GM18873 (cell line): ENCODE measurements around the gene CTAGE9.
"Not testable (repeated sequence)": the region's sequence is repeated elsewhere in the genome, so short reads cannot be mapped to it uniquely, and the experiment has no call there.

ENCODE experiments used
- ATAC-seq: cut with Tn5 transposase; IDR thresholded peaks from one replicate; pipeline ENCODE4 v1.9.1; 2021; ENCODE audit warnings: mild to moderate bottlenecking, moderate library complexity, moderate number of reproducible peaks; ENCODE audit not compliant: unreplicated experiment, low FRiP score

Gene CTAGE9

DNA sequence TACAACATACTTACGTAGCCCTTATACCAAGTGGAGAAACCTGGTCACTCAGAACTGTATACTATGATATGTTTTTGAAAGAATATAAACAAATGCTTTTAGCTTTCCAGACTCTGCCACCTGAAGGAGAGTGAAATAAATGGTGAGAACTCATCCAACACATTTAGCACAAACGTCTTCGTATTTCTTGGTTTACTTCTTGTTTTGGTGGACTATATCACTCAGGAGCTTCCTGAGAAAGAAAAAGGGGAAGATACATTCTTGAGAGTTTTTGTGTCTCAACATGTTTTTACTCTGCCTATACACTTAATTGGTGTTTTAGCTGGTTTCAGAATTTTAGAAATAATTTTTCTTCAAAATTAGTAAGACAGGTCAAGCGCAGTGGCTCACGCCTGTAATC is 19.4 kb upstream of the CTAGE9 start:
- ATAC-seq = no peak

DNA sequence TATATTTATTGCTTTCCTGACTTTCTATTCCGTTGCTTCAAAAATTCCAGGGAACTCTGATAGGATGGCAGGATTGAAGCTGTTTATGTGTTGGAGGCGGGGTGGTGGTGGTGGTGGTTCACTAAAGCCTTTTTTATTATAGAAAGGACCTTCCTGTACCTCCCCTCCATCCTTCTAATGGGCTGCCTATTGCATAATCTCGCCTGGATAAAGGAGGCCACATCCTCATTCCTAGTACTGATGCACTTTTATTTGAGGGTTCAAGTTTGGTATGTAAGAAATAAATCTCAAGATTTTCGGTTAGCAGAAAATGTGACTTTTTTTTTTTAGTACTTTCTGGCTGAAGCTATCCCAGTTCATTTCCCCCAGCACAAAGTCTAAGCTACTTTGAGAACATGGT is 18.7 kb upstream of the CTAGE9 start:
- no peak for ATAC-seq

- ATAC-seq = no peak
These were observed 17.6 kb upstream of the CTAGE9 start for GRCh38 chr6:131728296-131728939.

DNA sequence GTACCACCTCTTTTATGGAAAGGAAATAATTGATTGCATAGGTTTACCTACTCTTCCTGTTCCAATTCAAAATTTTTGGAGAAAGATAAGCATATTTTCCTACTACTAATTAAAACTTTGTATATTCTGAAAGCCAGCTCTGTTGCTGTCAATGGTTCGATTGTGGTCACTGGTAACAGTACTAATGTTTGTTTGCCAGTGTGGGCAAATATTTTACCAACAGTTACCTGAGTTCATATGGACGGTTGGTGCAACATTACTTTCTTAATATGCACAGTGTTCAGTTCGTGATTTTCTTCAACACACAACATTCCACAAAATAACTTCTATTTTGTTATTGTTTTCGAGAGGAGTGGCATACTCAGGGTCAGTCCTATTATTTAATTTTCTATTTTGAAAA is 17.1 kb upstream of the CTAGE9 start:
- no peak for ATAC-seq

DNA sequence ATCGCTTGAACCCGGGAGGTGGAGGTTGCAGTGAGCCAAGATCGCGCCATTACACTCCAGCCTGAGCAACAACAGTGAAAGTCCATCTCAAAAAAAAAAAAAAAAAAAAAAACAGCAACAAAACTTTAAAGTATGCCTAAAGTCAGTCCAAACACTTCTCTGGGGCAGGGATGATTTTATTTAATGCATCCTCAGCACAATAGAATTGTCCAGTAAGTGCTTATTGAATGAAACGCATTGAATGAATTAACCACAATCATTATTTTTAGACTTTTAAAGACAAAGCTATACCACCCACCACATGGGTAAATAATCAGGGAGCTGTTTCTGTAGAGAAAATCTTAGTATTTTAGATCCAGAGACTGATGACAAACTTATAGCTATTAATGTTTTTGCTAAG is 16.6 kb upstream of the CTAGE9 start:
- ATAC-seq = no peak

DNA sequence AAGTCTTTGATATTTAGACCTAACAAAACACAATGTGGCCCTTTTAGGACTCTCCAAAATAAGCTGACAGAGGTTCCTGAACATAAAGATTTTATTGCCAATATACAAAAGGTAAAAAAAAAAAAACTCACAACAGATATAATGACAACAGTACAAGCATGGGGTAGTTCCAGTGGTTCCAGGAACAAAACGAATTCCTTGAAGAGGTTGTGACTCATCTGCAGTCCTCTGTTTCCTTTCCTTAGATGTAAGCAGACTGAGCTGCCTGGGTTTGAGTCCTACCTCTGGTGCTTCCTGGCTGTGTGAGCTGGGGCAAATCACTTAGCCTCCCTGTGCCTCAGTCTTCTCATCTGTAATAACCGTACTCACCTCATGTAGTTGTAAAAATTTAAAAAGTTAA is 13.3 kb upstream of the CTAGE9 start:
- ATAC-seq = no peak

DNA sequence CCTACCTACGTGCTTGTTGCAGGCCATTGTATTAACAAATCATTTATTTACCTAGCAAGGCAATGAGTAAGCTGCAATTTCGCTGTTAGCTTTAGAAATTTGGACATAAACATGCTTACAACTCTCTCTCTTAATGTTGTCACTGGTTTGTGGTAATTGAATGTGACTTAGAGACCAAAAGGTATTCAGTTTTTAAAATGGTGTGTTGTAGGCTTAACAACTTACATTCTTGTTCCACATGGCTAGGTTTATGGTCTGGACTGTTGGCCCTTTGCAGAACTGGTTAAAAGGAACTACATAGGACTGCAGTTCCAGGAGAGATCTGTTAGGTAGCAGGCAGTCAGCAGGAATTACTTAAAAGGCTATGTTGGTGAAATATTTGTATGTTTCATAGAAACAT is 10.3 kb upstream of the CTAGE9 start:
- no peak for ATAC-seq

DNA sequence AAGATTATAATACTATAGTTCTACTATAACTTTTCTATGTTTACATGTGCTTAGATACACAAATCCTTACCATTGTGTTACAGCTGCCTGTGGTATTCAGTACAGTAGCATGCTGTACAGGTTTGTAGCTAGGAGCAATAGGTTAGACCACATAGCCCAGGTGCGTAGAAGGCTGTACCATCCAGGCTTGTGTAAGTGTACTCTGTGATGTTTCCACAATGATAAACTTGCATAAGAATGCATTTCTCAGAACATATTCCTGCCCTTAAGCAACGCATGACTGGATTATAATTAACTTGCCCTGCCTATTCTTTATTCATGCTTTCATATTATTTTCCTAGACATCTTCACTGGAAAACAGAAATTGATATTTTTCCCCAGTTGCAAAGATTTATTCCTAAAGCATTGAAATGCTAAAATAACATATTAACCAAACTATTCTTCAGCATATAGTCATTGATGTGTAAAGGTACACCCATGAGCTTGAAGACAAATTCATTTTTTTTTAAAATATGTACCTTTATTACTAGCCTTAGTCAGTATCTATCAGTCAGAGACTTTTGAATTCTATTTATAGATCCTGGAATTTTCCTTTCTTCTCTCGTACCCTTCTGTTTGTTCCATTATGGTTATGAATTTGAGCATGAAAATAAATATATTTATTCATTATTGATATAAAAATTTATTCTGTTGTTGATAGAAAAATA is 7.2 kb upstream of the CTAGE9 start:
- no peak for ATAC-seq

GRCh38 chr6:131715567-131715966 is 4.8 kb upstream of the CTAGE9 start:
- ATAC-seq = not testable (repeated sequence)

- ATAC-seq = not testable (repeated sequence)
These were observed 6.9 kb downstream of the CTAGE9 start for GRCh38 chr6:131703905-131704304.

DNA sequence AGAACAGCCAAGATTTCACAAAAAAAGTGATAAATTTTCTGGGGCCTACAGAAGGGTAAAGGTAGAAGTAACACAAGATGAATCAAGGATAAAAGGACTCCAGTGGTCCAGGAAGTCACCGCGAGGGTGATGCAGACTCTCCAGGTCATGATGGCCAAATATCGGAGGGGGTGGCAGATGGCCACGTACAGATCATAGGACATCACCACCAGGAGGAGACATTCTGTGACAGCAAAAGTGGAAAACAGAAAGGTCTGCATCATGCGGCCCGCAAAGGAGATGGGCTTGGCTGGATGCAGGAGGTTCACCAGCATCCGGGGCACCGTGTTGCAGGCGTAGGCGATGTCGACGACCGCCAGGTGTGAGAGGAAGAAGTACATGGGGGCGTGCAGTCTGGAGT is 10.0 kb downstream of the CTAGE9 start:
- ATAC-seq = not testable (repeated sequence)

DNA sequence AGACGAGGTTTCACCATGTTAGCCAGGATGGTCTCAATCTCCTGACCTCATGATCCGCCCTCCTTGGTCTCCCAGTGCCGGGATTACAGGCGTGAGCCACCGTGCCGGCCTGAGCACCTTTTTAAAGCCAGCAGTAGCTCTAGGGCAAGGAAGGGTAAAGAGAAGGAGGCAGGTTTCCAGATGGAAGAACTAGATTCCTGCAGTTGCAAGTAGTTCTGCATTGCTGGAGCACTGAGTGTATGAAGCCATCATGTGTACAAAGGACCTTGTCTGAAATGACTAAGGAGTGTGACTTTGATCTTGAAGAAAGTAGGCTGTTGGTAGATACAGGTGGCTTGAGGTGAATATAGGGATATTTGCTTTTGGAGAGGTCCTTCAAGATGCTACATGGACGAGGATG is 13.9 kb downstream of the CTAGE9 start:
- ATAC-seq = no peak

- peak; percentile 80 for ATAC-seq
These were observed 15.9 kb downstream of the CTAGE9 start for GRCh38 chr6:131694832-131695426.

GRCh38 chr6:131693384-131693783 is 17.4 kb downstream of the CTAGE9 start:
- ATAC-seq = no peak

DNA sequence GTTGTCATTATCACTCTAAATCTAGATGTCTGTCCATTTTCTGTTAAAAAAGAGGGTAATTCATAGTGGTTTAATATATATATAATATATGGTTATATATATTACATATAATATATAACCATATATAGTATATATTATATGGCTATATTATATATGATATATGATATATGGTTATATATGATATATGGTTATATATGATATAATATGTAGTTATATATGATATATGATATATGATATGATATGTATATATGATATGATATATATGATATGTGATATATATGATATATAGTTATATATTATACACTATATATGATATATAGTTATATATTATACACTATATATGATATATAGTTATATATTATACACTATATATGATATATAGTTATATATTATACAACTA is 18.2 kb downstream of the CTAGE9 start:
- no peak for ATAC-seq

GRCh38 chr6:131692031-131692430 is 18.8 kb downstream of the CTAGE9 start:
- no peak for ATAC-seq

- ATAC-seq = peak; percentile 70
These were observed 22.5 kb downstream of the CTAGE9 start for GRCh38 chr6:131688286-131688685.

GRCh38 chr6:131687022-131687421 is 23.8 kb downstream of the CTAGE9 start:
- ATAC-seq = no peak

DNA sequence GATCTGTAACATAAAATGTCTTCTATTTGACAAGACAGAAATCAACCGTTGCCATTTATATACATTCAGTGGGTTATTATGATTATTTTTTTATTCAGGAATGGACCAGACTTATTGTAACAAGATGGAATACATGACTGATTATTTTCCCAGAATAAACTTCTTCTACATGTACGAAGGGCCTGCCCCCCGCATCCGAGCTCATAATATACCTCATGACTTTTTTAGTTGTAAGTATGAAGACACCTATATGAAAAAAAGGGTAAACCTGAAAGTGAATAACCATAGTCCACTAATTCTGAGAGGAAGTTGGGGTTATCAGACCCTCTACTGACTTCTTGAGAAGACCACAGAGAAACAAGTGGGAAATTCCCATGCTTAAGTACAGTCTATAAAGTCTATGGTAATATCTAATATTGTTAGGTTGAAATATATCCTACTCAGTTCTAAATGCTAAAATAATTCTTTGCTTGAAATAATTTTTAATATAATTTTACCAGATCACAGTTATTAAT is 25.5 kb downstream of the CTAGE9 start:
- peak; percentile 66 for ATAC-seq

GRCh38 chr6:131683479-131683878 is 27.3 kb downstream of the CTAGE9 start:
- ATAC-seq = peak; percentile 59

GRCh38 chr6:131682442-131682841 is 28.4 kb downstream of the CTAGE9 start:
- ATAC-seq = no peak

GRCh38 chr6:131681585-131681984 is 29.2 kb downstream of the CTAGE9 start:
- ATAC-seq = no peak
